Fibroblast of the aortic adventitia (primary cell): ENCODE measurements around the gene RINL. TPM values are rescaled to one million over a fixed set of nuclear protein-coding genes. Genes with fewer than 3 reads are reported as not detected.
"Not testable (repeated sequence)": the region's sequence is repeated elsewhere in the genome, so short reads cannot be mapped to it uniquely, and the experiment has no call there.

Source experiments
- DNase-seq: peaks from one replicate; pipeline ENCODE4 v3.0.0-alpha.2; 2010; ENCODE audit warnings: low read depth
- H3K4me3 ChIP-seq: 2 replicates; pipeline ENCODE4 v1.5.1; 2011; ENCODE audit warnings: low read depth, mild to moderate bottlenecking, control low read depth, low read length, moderate library complexity
- CTCF ChIP-seq: IDR thresholded peaks from 2 replicates; pipeline ENCODE4 v1.5.1; 2011; ENCODE audit warnings: mild to moderate bottlenecking, low read length, control low read depth, inconsistent platforms; ENCODE audit not compliant: insufficient read depth
- total RNA-seq: library from RNA; depleted of rRNA; stranded (reverse); fragments of >200 nt; gene quantifications from 2 replicates; pipeline ENCODE4 v1.2.3, GENCODE V29; 2012; ENCODE audit warnings: low replicate concordance

The RINL gene
- total RNA-seq, 1 donor = 0.81 TPM

GRCh38 chr19:38861368-38861767 is 16.7 kb downstream of the RINL start:
- no peak overlapping the region for H3K4me3 ChIP-seq
- no peak for TF ChIP-seq CTCF
- no peak for DNase-seq

- not testable (repeated sequence) for DNase-seq, H3K4me3 ChIP-seq
Observed at GRCh38 chr19:38859631-38860204, 18.4 kb downstream of the RINL start.

GRCh38 chr19:38856813-38857212 is 21.3 kb downstream of the RINL start:
- TF ChIP-seq CTCF = no peak
- H3K4me3 ChIP-seq = no peak overlapping the region
- DNase-seq = no peak

- H3K4me3 ChIP-seq, DNase-seq: not testable (repeated sequence)
Observed at GRCh38 chr19:38855751-38856150, 22.3 kb downstream of the RINL start.

GRCh38 chr19:38854961-38855360 is 23.1 kb downstream of the RINL start:
- DNase-seq, H3K4me3 ChIP-seq: not testable (repeated sequence)

GRCh38 chr19:38853214-38853613 is 24.9 kb downstream of the RINL start:
- DNase-seq = no peak
- TF ChIP-seq CTCF = no peak
- H3K4me3 ChIP-seq = peak overlapping the region; percentile 84

- DNase-seq = peak; percentile 61
- no peak for TF ChIP-seq CTCF
- peak overlapping the region; percentile 84 for H3K4me3 ChIP-seq
Observed at GRCh38 chr19:38852231-38853044, 25.6 kb downstream of the RINL start.

GRCh38 chr19:38851622-38852230 is 26.3 kb downstream of the RINL start:
- no peak for TF ChIP-seq CTCF
- H3K4me3 ChIP-seq = peak overlapping the region; percentile 84
- DNase-seq = peak; percentile 86
